Islet of Langerhans (tissue), 1 donor: ENCODE results near the gene SYF2.

Source experiments
- FAIRE-seq: peaks from one replicate; lab custom pipeline; 2011; peaks lifted over from hg19 to GRCh38; lab: Jason Lieb, UNC

SYF2 gene

DNA sequence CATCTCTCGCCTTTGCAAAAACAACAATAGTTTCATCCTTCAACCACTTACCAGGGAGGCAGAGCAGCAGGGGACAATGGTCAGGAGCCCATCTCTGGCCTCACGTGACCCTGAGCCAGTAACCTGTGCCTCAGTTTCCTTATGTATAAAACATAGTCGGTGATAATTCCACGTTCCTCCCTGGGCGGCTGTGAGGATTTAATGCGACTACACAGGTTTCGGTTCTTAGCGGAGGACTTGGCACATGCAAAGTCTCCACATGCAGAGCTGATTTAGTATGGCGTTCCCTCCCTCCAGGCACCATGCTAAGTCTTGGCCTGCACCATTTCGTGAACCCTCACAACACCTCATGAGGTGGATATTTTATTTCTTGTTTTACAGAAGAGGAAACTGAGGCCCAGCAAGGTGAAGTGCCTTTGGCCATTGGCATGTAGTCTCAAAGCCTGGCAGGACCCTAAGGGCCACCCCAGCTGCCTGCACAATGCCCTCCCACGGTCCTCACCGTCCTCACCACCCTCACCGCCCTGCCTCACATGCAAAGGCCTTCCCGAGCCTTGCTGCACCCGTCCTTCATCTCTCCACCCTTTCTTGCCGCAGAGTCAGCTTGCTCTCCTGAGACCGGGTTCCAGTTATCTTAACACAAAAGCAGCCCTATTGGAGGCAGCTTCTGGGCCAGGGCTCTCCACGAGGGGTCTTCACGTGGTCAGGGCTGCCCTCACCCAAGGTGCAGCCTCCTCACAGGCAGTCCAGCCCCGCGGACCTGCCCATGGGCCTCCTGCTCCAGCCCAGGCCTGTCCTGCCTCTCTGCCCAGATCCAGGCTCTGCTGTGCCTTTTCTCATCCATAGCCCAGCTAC is 48.9 kb downstream of the SYF2 start:
- FAIRE-seq: no peak

DNA sequence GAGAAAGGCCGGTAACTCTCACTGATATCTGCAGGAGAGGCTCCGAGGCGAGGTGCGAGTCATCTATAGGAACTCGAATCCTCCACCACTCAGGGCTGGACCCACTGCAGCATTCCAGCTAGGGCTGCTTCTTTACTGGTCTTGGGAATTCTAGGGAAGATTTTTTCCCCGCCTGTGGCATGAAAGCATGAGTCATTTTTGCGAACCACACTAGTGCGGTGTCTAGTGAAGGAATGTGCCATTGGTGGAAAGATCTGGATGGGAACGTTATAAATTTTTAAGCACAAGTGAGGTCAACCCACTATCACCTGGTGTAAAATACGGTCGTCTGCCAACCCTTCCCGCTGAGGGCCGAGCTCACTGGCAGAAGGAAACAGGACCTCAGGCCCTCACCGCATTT is 49.7 kb downstream of the SYF2 start:
- FAIRE-seq: no peak

DNA sequence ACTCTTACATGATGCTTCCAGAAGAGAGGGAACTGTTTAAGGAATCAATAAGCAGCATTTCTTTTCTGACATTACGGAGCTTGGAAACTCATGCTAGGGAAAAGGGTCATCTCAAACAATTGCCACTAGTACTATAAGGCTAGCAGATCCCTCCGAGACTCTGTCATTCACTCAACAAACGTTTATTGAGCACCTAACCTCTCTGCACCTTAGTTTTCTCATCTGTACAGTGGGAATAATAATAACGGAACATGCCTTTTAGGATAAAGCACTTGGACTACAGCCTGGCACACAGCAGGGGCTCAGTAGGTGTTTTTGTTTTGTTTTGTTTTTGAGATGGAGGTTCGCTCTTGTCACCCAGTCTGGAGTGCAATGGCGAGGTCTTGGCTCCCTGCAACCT is 51.3 kb downstream of the SYF2 start:
- FAIRE-seq: no peak

DNA sequence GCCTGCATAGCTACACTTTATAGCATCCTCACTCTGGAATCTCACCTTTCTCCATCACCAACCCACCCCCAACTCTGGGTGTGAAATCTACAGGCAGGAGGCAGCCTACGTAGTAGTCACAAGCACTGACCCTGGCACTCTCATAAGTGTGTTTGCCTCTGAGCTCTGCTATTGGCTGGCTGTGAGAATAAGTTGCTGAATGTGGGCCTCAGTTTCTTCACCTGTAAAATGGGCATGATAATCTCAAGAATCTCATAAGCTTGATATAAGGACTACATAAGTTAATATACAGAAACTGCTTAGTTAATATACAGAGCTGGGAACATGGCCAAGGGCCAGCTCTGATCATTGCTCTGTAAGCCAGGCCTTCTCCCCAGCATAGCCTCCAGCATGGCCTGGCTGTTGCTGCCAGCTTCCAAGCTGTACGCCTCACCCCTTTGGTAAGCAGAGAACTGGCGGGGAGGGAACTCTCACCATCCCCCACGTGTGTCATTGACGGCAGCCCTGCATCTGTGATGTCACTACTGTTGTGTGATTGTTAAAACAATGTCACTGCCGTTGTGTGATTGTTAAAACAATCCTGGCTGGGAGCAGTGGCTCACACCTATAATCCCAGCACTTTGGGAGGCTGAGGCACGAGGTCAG is 53.3 kb downstream of the SYF2 start:
- no peak for FAIRE-seq

DNA sequence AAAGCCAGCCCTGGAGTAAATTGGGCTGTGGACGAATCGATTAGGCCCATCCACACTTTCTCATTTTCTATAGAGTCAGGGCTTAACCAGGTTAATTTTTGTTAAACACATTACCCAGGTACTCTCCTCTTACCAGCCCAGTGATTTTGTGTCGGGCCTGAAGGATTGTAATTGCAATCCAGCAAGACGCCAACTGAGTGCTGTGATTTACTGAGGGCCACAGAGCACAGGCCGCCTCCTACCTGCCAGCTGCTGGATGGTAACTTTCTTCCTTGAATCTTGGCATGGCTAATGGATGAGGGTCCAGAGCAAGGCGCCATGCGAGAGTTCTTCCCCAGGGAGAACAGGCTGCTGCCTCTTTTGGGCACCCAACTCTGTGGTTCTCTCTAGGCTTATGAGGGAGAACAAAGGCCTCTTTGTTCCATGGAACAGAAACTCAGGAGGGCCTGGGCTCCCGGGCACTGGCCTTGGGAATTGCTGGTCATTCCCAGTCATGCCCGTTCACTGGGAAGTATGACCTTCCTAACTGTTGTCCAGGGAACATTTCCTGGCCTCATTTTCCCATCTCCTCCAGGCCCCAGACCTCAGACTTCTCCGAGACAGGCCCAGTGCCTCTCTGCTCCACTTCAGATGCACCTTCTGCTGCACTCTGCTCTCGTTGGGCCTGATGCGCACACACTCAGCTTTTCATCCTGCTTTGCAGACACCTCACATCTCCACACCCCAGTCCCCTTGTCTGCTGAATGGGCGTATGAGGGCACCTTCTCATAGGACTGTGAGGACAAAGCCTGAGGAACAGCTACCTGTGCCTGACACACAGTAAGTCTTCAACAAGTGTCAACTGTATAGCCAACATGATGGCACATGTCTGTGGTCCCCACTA is 57.3 kb downstream of the SYF2 start:
- FAIRE-seq: no peak

DNA sequence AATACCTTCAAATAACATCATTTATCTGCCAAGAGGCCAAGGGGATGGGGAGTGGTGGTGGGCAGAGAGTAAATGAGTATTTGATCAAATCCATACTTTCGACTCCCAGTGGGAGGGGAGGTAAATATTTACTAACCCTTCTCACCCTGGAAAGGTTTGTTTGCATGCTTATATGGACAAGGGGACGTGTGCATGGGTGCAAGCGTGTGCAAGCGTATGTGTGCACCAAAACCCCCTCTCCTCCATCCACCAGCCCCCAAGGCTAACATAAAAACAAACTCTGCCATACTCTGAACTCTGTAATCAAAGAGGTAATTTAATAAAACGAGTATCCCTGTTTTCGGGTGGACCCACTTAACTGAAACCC is 58.0 kb downstream of the SYF2 start:
- no peak for FAIRE-seq

DNA sequence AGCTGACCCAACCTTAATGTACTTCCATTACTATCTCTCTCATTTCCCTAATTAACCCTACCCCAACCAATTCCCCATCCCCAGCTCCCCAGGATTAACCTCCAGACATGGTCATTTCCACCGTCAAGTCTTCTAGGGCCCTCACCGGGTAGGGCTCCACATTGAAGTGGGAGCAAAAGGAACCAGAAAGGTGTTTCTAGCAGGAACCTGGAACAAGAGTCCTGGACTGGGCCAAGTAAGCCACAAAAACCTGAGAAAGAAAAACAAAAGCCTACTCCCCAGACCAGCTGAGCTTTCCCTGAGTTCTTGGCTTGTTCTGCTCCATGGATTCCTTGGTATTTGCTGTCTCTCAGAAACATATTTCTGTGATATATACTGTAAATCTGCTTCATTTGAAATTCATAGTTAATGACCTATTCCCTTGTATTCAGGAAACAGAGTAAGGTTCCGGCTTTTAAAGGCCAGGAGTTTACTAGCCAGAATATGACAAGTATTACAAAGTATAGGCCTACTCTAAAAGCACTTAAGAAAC is 58.4 kb downstream of the SYF2 start:
- no peak for FAIRE-seq
